Endometrium (tissue), 2 donors: ENCODE results near the gene TNFRSF21.
"Not testable (repeated sequence)": the region's sequence is repeated elsewhere in the genome, so short reads cannot be mapped to it uniquely, and the experiment has no call there.

Experiments used
- FAIRE-seq: peaks from 2 replicates; lab custom pipeline; 2012; peaks lifted over from hg19 to GRCh38; lab: Jason Lieb, UNC
- donor health status: control.
- donor health status: control.

The TNFRSF21 gene

DNA sequence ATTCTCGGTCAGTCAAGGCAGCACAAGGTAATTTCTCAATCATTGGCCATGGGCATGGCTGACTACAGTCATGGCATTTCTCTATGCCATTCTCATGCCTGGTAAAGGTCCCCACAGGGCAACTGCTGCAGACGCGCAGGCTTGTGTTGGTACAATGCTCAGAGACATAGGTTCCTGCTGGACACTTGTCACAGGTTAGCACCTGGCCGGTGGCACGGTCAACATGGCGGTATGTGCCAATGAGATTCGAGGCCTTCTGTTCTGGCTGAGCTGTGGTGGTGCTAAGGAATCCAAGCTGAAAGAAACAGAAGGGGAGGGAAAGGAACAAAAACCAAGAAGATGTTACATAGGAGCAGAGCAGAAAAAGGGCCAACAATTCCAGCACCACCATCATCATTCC, 23.4 kb downstream of the TNFRSF21 start:
- no peak for FAIRE-seq

GRCh38 chr6:47283993-47284392, 25.7 kb downstream of the TNFRSF21 start:
- no peak for FAIRE-seq

DNA sequence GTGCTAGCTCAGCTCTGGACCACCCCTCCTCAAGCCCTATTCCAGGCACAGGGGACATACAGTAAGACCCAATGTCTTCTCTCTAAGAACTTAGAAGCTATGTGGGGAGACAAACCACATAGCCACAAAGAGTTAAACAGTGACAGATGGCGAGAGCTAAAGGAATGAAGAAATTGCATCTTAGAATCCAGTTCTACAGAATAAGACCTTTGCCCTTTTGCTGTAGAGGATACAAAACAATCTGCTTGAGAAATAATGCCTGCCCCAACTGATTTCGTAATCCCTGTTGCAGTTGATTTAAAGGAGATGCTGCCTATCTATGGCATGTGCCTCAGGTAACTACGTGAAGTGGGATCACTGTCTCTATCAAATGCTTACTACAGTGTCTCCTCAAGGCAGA, 31.2 kb downstream of the TNFRSF21 start:
- no peak for FAIRE-seq

DNA sequence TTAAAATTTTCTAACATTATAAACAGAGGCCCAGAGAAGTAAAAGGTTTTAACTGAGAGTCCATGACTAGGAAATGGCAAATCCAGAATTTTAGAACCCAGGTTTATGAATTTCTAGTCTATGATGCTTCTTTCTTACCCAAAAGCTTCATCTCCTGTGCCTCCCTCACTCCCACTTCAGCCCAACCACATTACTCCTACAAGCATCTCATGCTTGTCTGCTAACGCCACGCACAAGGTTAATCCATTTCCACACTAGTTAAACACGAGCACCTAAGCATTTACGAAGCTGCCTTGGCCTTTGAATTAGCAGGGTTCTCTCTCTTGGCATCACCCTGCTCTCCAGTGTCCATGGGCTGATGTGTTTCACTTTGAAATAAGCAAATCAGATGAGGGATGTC, 32.0 kb downstream of the TNFRSF21 start:
- FAIRE-seq, result no peak

- FAIRE-seq, result no peak
Observed at GRCh38 chr6:47276377-47276776, 33.3 kb downstream of the TNFRSF21 start.

DNA sequence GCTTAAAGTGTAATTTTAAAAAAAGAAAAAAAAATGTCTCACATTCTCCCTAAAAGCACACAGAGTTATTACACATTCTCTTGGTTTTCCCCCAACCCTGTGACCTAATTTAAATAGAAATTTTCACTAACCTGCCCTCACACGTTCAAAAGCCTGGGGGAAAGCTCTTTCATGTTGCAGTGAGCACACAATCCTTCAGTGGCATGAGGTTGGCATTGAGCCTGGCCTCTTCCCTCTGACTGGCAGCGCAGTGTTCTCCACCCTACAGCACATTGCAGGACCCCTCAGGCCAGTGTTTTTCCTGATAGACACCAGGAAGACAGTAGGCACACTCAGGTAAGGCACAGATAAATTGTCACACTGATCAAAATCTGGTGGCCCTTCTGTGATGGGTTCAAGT, 34.1 kb downstream of the TNFRSF21 start:
- FAIRE-seq, result no peak

GRCh38 chr6:47275132-47275531, 34.6 kb downstream of the TNFRSF21 start:
- not testable (repeated sequence) for FAIRE-seq

DNA sequence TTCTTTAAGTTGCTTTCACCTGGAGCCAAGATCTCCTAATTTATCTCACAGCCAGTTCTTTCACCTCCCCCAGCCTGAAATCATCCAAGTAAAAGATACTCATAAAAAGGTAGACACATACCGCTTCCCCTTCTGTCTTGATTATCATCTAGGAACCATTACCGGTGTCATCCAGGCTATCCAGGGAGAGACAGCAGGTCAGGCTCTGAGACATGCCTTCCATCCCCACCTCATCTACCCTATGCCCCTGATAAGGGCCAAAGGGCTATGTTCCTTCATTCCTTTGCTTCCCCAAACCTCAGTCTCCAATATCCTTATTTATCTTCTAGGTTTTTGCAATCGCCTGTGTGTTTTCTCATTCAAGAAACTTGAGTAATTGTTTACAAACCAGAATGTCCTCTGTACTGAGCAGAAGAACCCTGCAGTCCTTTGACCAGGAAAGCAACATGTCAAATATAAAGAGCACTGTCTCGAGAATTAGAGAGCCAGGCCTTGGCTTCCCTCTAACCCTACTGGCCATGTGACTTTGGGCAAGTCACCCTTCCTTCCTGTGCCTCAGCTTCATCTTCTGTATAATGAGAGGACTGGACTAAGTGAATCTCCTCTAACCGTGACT, 41.0 kb downstream of the TNFRSF21 start:
- FAIRE-seq, result no peak

DNA sequence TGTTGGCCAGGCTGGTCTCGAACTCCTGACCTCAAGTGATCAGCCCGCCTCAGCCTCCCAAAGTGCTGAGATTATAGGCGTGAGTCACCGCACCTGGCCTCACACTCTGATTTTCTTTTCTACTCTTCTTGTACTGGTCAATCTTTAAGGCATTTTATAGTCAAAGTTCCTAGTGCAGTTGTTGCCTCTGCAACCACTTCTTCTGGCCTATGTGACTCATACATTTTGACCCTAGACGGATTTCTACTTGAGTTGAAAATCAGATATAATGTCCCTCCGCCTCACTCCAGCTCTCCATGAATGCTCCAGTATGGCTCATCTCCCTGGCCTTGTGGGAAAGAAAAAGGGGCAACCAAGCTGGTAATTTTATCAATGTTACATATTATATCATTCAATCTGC, 42.4 kb downstream of the TNFRSF21 start:
- no peak for FAIRE-seq

DNA sequence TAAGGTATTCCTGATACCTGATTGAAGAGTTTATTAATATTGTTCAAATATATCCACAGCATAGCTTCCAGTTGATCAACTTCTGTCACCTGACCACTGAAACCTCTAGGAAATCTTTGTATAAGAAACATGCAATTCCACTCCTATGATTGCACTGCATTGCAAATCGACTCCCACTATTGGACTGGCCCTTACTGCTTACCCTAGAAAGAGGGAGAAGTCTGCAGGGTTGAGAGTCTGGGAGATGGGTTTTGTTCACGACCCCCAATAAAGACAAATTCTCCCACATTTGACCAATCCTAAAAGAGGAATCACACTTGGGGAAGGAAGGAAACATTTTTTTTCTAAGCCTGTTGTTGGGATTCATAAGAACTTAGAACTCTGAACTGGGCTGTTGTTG, 43.7 kb downstream of the TNFRSF21 start:
- no peak for FAIRE-seq

DNA sequence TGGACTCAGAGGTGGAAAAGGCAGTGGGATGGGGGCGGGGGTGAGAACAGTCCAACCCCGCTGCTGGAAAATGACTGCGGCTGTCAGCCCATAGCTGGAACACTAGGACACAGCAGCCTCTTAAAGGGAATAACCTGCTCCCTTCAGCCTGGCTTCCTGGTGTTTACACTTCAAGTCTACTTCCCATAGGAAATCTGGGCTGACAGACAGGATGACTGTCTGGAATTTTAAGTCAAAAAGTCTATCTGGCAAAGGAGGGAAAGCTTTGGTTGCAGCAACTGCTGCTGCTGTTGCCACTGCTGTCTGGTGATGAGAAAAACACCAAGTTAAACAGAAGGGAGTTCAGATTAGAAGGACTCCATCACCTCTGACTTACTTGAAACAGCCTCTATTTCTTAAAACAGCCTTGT, 44.9 kb downstream of the TNFRSF21 start:
- no peak for FAIRE-seq

GRCh38 chr6:47263268-47263667, 46.4 kb downstream of the TNFRSF21 start:
- FAIRE-seq, result no peak

DNA sequence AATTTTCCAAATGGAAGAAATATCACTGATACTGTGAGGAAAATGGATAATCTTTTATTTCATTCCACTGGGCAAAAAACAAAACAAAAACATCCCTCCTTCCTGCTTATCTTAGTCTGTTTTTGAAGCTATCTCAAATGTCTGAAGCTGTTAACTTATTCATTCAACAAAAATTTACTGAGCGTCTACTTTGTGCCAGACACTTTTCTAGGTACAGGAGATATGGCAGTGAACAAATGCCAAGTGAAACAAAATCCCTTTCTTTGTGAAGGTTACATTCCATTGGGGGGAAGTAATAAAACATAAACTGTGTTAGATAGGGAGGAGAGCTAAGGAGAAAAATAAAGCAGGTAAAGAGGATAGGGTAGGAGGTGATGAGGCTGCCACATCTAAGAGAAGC, 47.5 kb downstream of the TNFRSF21 start:
- FAIRE-seq, result no peak

- FAIRE-seq, result no peak
Observed at GRCh38 chr6:47261191-47261590, 48.5 kb downstream of the TNFRSF21 start.

DNA sequence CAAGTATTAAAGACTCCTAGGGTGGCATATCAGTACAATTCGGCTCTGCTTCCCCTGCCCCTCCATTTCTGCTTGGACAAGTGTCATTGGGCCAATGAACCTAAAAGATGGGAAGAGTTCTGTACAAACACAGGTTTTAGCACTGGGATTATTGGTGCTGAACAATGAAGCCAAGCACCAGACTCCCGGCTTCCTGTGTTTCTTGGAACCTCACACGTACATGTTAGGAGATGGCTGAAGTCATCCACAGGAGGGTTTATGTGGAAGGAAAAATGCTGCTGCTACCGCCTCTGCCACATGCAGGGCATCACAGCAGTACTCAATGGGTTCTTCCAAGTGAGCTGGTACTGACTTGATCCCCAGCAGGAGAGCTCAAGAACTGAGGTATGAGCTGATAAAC, 49.7 kb downstream of the TNFRSF21 start:
- FAIRE-seq, result no peak

- no peak for FAIRE-seq
Observed at GRCh38 chr6:47258724-47259347, 50.9 kb downstream of the TNFRSF21 start.

DNA sequence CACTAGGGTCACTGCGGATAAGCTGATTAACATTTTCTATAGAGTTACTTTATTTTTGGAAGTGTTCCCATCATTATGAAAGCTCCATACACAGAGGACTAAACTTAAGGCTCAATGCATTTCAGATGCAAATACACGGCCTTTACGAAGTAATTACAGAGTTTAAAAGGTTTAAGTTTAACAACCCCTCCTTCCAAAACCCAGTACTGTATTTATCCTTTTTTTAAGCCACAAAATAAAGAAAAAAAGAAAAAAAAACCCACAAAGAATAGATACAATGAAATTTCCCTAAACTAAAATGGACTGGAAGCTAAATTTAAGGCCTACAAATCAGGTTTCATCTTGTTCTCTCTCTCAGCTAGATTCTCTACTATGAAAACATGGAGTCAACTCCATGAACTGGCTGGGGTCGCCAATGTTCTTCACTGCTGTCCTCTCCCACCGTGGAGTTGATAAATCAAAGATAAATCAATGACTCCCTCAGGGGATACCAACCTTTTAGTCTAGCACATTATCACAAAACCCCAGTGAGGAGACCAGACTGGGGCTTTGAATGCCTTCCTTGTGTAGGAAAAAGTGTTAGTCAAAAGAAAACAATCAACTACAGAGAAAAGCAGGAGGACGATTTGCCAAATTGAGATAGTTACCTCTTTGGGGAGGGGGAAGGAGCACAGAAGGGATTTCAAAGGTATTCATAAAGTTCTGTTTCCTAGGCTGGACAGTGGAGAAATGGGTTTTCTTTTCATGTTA, 52.5 kb downstream of the TNFRSF21 start:
- no peak for FAIRE-seq

DNA sequence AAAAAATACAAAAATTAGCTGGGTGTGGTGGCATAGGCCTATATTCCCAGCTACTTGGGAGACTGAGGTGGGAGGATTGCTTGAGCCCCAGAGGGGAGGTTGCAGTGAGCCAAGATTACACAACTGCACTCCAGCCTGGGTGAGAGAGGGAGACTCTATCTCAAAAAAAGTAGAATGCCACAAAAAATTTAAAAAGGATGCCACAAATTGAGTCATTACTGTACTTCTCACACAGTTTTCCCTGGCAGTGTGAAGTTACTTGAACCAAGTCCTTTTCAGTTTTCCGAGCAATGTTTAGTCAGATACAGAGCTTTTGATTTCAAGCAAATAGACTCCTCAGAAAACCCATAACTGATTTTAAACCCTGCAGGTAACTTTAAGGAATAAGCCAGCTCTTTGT, 53.3 kb downstream of the TNFRSF21 start:
- FAIRE-seq, result no peak

DNA sequence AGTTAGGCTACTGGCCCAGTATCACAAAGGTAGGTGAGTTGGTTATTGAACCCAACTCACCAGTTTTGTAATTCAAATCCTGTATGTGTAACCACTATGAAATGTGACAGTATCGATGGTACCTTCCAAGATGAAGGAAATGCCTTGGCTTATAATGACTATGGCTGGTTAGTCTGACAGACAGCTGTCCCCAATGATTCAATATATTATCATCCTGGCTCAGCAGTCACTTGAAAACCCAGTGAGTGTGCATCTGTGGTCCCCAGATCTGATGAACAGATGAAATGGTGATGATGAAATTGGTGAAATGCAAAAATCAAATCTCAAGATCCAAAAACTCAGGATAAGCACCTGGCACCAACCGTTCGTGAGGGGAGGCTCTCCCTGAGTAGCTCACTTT, 54.8 kb downstream of the TNFRSF21 start:
- FAIRE-seq, result no peak

DNA sequence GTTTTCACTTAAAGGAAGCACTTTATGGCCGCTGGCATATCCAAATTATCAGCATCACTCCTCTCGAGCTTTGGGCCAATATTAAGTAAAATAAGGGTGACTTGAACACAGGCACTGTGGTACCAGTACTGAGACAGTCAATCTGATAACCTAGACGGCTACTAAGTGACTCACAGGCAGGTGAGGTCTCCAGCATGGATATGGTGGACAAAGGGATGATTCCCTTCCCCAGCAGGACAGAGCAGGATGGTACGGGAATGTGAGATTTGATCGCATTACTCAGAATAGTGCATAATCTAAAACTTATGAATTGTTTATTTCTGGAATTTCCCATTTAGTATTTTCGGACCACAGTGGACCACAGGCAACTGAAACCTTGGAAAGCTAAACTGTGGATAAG, 55.7 kb downstream of the TNFRSF21 start:
- FAIRE-seq, result no peak

- no peak for FAIRE-seq
Observed at GRCh38 chr6:47253136-47253535, 56.6 kb downstream of the TNFRSF21 start.

GRCh38 chr6:47252633-47253032, 57.1 kb downstream of the TNFRSF21 start:
- no peak for FAIRE-seq

GRCh38 chr6:47251396-47251795, 58.3 kb downstream of the TNFRSF21 start:
- no peak for FAIRE-seq

- FAIRE-seq, result no peak
Observed at GRCh38 chr6:47250302-47250701, 59.4 kb downstream of the TNFRSF21 start.
